ENCODE results near the gene CBARP.

DNA sequence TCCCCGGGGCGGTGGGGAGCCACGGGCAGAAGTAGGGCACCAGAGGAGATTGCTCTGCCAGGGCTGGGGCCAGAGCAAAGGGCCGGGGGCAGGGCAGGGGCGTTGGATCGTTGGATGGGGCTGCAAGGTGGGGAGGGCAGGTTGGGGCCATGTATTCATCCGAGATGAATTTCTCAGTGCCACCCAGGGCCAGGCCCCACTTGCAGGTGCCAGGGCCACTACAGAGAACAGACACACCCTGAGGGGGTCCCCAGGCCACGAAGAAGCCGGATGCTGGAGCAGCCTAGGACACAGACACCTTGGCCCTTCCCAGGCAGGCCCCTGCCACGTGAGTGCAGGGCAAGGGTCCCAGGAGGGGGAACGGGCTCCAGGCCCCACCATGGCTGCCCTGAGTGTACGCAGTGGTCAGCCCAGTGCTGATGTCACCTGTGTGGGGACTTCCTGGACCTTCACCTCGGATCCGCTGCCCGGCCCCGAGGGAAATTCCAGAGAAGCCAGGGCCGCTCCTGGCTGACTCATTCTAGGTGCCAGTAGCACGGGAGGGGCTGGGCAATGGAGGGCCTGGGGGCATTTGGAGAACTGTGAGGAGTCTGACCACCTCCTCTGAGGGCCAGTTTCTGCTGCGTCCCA, 54.1 kb downstream of the CBARP start:
- TF ChIP-seq, protein P1, sequence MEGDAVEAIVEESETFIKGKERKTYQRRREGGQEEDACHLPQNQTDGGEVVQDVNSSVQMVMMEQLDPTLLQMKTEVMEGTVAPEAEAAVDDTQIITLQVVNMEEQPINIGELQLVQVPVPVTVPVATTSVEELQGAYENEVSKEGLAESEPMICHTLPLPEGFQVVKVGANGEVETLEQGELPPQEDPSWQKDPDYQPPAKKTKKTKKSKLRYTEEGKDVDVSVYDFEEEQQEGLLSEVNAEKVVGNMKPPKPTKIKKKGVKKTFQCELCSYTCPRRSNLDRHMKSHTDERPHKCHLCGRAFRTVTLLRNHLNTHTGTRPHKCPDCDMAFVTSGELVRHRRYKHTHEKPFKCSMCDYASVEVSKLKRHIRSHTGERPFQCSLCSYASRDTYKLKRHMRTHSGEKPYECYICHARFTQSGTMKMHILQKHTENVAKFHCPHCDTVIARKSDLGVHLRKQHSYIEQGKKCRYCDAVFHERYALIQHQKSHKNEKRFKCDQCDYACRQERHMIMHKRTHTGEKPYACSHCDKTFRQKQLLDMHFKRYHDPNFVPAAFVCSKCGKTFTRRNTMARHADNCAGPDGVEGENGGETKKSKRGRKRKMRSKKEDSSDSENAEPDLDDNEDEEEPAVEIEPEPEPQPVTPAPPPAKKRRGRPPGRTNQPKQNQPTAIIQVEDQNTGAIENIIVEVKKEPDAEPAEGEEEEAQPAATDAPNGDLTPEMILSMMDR (IDR thresholded peaks at IDR 0.05; ENCODE audit: low read depth, low read length) = no peak
- no peak for TF ChIP-seq POLR2A (IDR thresholded peaks at IDR 0.05; ENCODE audit: extremely low read depth, insufficient read length)
- TF ChIP-seq, protein P2, sequence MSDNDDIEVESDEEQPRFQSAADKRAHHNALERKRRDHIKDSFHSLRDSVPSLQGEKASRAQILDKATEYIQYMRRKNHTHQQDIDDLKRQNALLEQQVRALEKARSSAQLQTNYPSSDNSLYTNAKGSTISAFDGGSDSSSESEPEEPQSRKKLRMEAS (IDR thresholded peaks at IDR 0.05; ENCODE audit: low read depth, low read length) = no peak
- TF ChIP-seq MYC (IDR thresholded peaks at IDR 0.05; ENCODE audit: low read depth, low read length) = no peak
